GM12875 (cell line): ENCODE data around the gene SPTA1.

ENCODE experiments used
- H3K4me3 ChIP-seq: one replicate; pipeline ENCODE4 v1.5.1; 2011; ENCODE audit warnings: low read depth, low read length, control low read depth
- CTCF ChIP-seq: IDR thresholded peaks from 2 replicates; pipeline ENCODE4 v1.5.1; 2011; ENCODE audit warnings: low read depth, mild to moderate bottlenecking, control low read depth, inconsistent platforms, low read length, moderate library complexity, borderline replicate concordance; ENCODE audit not compliant: insufficient read depth

SPTA1 gene

DNA sequence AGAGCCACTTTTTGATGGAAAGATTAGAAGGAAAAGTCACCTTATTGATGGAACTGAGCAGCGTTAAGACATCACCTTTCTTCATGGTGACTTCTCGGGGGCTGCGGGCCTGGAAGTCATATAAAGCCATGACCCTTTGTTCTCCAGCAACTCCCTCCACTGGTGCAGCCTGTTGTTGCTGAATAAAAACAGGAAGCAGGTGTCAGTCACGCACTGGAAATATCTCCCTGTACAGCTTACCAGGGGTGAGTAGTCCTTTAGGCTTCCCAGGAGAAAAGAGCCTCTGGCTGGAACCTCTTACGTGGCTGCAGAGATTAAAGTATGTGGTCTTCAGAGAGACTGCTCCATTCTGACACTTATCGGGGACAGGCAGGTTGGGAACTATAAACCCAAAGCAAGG is 31.9 kb downstream of the SPTA1 start:
- H3K4me3 ChIP-seq: no peak overlapping the region
- no peak for TF ChIP-seq CTCF

GRCh38 chr1:158654086-158654485 is 32.4 kb downstream of the SPTA1 start:
- H3K4me3 ChIP-seq: no peak overlapping the region

GRCh38 chr1:158652721-158653334 is 33.7 kb downstream of the SPTA1 start:
- H3K4me3 ChIP-seq: no peak overlapping the region

More at GRCh38 chr1:158654086-158654485, 32.4 kb downstream of the SPTA1 start:
- no peak for TF ChIP-seq CTCF

GRCh38 chr1:158649052-158649451 is 37.5 kb downstream of the SPTA1 start:
- no peak for TF ChIP-seq CTCF
- H3K4me3 ChIP-seq: no peak overlapping the region

More at GRCh38 chr1:158652721-158653334, 33.7 kb downstream of the SPTA1 start:
- TF ChIP-seq CTCF: no peak

DNA sequence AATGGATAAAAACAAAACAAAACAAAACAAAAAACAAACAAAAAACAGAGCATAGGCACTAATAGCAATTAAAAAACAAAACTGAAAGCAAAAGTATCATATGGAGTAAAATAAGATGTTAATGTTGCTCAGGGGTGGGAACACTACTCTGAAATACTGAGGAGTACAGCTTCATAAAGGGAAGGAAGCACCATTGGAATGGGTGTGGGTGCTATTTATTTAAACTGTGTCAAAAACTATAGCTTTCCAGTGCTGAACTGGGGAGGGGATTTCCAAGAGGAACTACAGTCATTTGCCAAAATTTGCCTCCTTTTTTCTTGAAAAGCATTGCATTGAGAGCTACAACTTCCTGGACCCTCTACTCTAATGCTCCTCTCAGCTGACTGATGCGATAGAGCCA is 40.0 kb downstream of the SPTA1 start:
- no peak for TF ChIP-seq CTCF
- no peak overlapping the region for H3K4me3 ChIP-seq

DNA sequence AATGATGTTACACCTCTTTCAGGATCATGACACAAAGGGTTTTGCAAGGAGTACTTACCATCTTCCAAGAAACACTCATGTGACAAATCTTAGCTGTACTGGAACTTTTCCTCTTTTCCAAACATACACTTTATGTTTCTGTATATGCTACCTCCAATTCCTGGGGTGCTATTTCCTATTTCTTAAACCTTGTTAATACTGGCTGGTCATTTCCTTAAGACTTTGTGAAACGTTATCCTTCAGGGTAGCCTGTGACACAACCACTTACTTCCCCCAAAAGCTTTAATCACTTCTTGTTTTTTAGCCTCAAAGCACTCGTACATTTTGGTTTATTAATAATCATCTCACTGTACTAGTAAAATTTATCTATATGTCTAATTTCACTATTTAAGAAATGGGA is 42.1 kb downstream of the SPTA1 start:
- no peak overlapping the region for H3K4me3 ChIP-seq
- no peak for TF ChIP-seq CTCF

GRCh38 chr1:158638904-158639303 is 47.6 kb downstream of the SPTA1 start:
- no peak overlapping the region for H3K4me3 ChIP-seq
- TF ChIP-seq CTCF: no peak
